Measurements from ENCODE around the gene CHKB.
"Not testable (repeated sequence)": the region's sequence is repeated elsewhere in the genome, so short reads cannot be mapped to it uniquely, and the experiment has no call there.

Gene CHKB

GRCh38 chr22:50582493-50583293, at the start of gene CHKB:
TSS of gene CHKB (minus strand) at chr22:50582849. CDS start at chr22:50582781, 68 bp downstream.
- DNase-seq (ENCODE audit: low spot score): peak; percentile 100

GRCh38 chr22:50630376-50630775, 47.7 kb upstream of the CHKB start:
- no peak for DNase-seq (ENCODE audit: low spot score)

GRCh38 chr22:50628543-50629134, 46.0 kb upstream of the CHKB start:
- DNase-seq (ENCODE audit: low spot score): no peak

- peak; percentile 97 for DNase-seq (ENCODE audit: low spot score)
Observed at GRCh38 chr22:50627642-50628542, 45.2 kb upstream of the CHKB start, which contains the start of gene ARSA. TSS of gene ARSA (minus strand) at chr22:50628152. CDS start at chr22:50627779, 373 bp downstream.

GRCh38 chr22:50626850-50627641, 44.4 kb upstream of the CHKB start:
- no peak for DNase-seq (ENCODE audit: low spot score)

GRCh38 chr22:50626314-50626849, 43.7 kb upstream of the CHKB start:
- no peak for DNase-seq (ENCODE audit: low spot score)

GRCh38 chr22:50625568-50626313, 43.1 kb upstream of the CHKB start:
- DNase-seq (ENCODE audit: low spot score): no peak

GRCh38 chr22:50625131-50625567, 42.5 kb upstream of the CHKB start:
- DNase-seq (ENCODE audit: low spot score): no peak

- no peak for DNase-seq (ENCODE audit: low spot score)
Observed at GRCh38 chr22:50624347-50625130, 41.9 kb upstream of the CHKB start.

- DNase-seq (ENCODE audit: low spot score): peak; percentile 25
Observed at GRCh38 chr22:50622723-50623327, 40.2 kb upstream of the CHKB start.

- no peak for DNase-seq (ENCODE audit: low spot score)
Observed at GRCh38 chr22:50621948-50622722, 39.5 kb upstream of the CHKB start.

GRCh38 chr22:50621356-50621880, 38.8 kb upstream of the CHKB start:
- no peak for DNase-seq (ENCODE audit: low spot score)

GRCh38 chr22:50620593-50621355, 38.1 kb upstream of the CHKB start:
- DNase-seq (ENCODE audit: low spot score): peak; percentile 81

- DNase-seq (ENCODE audit: low spot score): not testable (repeated sequence)
Observed at GRCh38 chr22:50614296-50614695, 31.6 kb upstream of the CHKB start.

- DNase-seq (ENCODE audit: low spot score): peak; percentile 14
Observed at GRCh38 chr22:50613291-50613981, 30.8 kb upstream of the CHKB start.

- DNase-seq (ENCODE audit: low spot score): no peak
Observed at GRCh38 chr22:50612528-50613221, 30.0 kb upstream of the CHKB start.
